ENCODE measurements around the gene UBQLN4.

GRCh38 chr1:156090840-156091188, 37.2 kb upstream of the UBQLN4 start:
- TF ChIP-seq CTCF (conservative IDR thresholded peaks at IDR 0.05) (peak; percentile 92), EZH2 (IDR thresholded peaks at IDR 0.05; ENCODE audit: low read depth) (no peak)
